Mesodermal cell (in vitro differentiated cells): ENCODE results near the gene CARD9.
A peak's percentile ranks its signal among the peaks of the same experiment; 100 is the strongest.

Experiments used
- H3K27ac ChIP-seq: 2 replicates; pipeline ENCODE4 v1.7.0; 2013; ENCODE audit warnings: mild to moderate bottlenecking, low read depth, low read length, moderate library complexity; ENCODE audit not compliant: severe bottlenecking
- H3K36me3 ChIP-seq: 2 replicates; pipeline ENCODE4 v1.7.1; 2013; ENCODE audit warnings: mild to moderate bottlenecking, low read length, moderate library complexity; ENCODE audit not compliant: control insufficient read depth, insufficient read depth
- H3K4me1 ChIP-seq: one replicate; pipeline ENCODE4 v1.7.1; 2013; ENCODE audit warnings: mild to moderate bottlenecking, low read length; ENCODE audit not compliant: insufficient read depth, control insufficient read depth, poor library complexity, severe bottlenecking
- H3K4me3 ChIP-seq: 2 replicates; pipeline ENCODE4 v1.7.0; 2013; ENCODE audit warnings: low read length, control low read depth, mild to moderate bottlenecking; ENCODE audit not compliant: insufficient read depth, poor library complexity, severe bottlenecking; ENCODE audit errors: extremely low read depth
- H3K9me3 ChIP-seq: 2 replicates; pipeline ENCODE4 v1.7.1; 2013; ENCODE audit warnings: mild to moderate bottlenecking, low read length, moderate library complexity; ENCODE audit not compliant: control insufficient read depth
- WGBS, 2 experiments: methylation state at CpG; one replicate each; pipeline ENCODE4 v1.1.5; 2013; ENCODE audit warnings: missing lambda C conversion rate in 2 of 2; ENCODE audit not compliant: insufficient coverage in 2 of 2; 5-methylcytosine and 5-hydroxymethylcytosine counted together

The CARD9 gene

GRCh38 chr9:136379891-136380290 is 6.4 kb upstream of the CARD9 start:
- H3K4me1 ChIP-seq: no peaks in the 10 kb centered on the region
- H3K4me3 ChIP-seq: no peak overlapping the region
- peaks cover 80% of the 10 kb centered on the region for H3K36me3 ChIP-seq
- H3K9me3 ChIP-seq: no peaks in the 10 kb centered on the region
- 79 to 86% methylated on average over 6 to 8 of the region's 11 CpGs for WGBS, 2 experiments
- H3K27ac ChIP-seq: no peak overlapping the region

GRCh38 chr9:136379401-136379800 is 5.9 kb upstream of the CARD9 start:
- H3K9me3 ChIP-seq: no peaks in the 10 kb centered on the region
- H3K36me3 ChIP-seq: peaks cover 77% of the 10 kb centered on the region
- no peaks in the 10 kb centered on the region for H3K4me1 ChIP-seq
- WGBS, 2 experiments: 97 to 98% methylated on average over 11 of the region's 11 CpGs
- H3K4me3 ChIP-seq: no peak overlapping the region
- H3K27ac ChIP-seq: no peak overlapping the region

- Histone ChIP-seq H3K27ac (no peak overlapping the region), H3K4me3 (no peak overlapping the region), H3K4me1 (no peaks in the 10 kb centered on the region), H3K36me3 (peaks cover 73% of the 10 kb centered on the region), H3K9me3 (no peaks in the 10 kb centered on the region)
- WGBS, 2 experiments: 97 to 99% methylated on average over 16 to 18 of the region's 18 CpGs
Measured at GRCh38 chr9:136379003-136379287, 5.5 kb upstream of the CARD9 start.

- Histone ChIP-seq H3K9me3 (no peaks in the 10 kb centered on the region), H3K36me3 (peaks cover 67% of the 10 kb centered on the region), H3K4me1 (peaks cover under 1% of the 10 kb centered on the region), H3K27ac (no peak overlapping the region), H3K4me3 (no peak overlapping the region)
- WGBS, 2 experiments: 93% methylated on average over 24 of the region's 28 CpGs
Measured at GRCh38 chr9:136378170-136379002, 4.9 kb upstream of the CARD9 start.

DNA sequence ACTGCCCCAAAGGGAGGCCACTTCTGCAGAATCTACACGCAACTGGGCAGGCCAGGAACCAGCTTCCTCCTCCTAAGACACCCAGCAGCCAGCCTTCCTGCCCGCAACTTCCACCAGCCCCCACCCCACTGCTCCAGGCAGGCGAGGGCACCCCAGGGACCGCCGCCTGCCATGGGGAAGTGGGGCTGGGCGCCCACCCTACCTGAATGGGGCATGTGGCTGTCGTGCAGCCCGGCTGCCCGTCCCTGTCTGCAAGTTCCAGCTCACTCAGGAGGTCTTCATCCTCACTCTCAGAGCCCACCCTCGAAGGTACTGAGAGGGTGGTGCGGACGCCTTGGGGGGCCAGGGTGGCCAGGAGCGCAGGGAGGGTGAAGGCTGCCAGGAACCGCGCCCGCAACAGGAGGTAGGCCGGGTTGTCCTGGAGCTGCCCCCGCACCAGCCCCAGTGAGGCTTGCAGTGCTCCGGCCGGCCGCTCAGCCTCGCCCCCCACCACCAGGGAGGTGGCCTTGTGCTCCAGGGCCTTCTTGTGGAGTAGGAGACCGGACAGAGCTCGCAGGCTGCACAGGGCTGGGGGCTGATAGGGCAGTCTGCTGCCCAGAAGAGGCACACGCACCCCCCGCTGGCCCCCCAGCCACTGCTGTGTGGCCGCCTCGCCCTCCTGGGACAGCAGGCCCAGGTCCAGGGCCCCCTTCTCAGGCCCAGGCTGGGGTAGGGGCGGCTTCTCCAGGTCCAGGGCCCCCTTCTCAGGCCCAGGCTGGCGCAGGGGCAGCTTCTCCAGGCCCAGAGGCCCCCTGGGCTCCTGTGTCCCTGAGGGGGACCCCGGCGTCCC is 4.1 kb upstream of the CARD9 start:
- Histone ChIP-seq H3K9me3 (no peaks in the 10 kb centered on the region), H3K4me3 (no peak overlapping the region), H3K4me1 (peaks cover 9% of the 10 kb centered on the region), H3K36me3 (peaks cover 59% of the 10 kb centered on the region), H3K27ac (no peak overlapping the region)
- 93 to 97% methylated on average over 20 to 27 of the region's 32 CpGs for WGBS, 2 experiments

DNA sequence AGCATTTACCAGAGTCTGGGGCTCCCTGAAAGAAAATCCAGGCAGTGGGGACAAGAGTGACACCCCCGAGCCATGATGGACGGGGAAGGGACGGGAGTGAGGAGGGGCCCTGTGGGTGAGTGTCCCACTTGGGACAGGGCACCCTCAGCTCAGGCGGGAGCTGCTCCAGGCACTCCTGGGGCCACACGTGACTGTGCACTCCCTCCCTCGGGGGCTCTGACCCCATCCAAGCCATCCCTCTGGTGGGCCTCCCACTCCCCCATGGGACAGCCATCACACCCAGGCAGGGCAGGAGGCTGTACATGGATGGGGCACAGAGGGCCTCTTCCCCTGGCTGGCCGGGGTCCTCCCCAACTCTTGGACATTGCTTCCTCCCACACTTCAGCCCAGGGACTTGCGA is 3.0 kb upstream of the CARD9 start:
- Histone ChIP-seq H3K36me3 (peaks cover 50% of the 10 kb centered on the region), H3K9me3 (no peaks in the 10 kb centered on the region), H3K4me3 (no peak overlapping the region), H3K27ac (no peak overlapping the region), H3K4me1 (peaks cover 9% of the 10 kb centered on the region)
- WGBS, 2 experiments: 98 to 100% methylated on average over 7 of the region's 8 CpGs

DNA sequence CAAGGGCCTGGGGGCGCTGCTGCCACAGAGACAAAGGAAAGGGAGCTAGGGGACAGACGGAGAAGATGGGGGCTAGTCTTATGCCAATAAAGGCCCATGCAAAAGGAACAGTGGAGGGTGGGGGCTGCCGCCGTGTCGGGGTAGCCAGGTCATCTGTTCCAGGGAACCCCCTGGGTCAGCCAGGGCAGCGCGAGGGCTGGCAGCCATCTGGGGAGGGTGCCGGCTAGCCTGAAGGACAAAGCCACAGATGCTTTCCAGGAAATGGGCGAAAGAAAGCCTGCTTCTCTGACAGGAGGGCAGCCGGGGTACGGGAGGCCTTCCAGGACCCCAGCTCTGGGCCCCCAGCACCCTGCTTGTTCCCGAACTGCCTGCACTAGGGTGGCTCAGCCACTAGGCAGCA is 1.6 kb upstream of the CARD9 start:
- Histone ChIP-seq H3K4me3 (no peak overlapping the region), H3K4me1 (peaks cover 9% of the 10 kb centered on the region), H3K36me3 (peaks cover 41% of the 10 kb centered on the region), H3K27ac (no peak overlapping the region), H3K9me3 (no peaks in the 10 kb centered on the region)
- WGBS, 2 experiments: 94 to 96% methylated on average over 10 to 12 of the region's 12 CpGs

GRCh38 chr9:136374183-136374575 is 710 bp upstream of the CARD9 start:
- no peak overlapping the region for H3K27ac ChIP-seq
- WGBS, 2 experiments: 93 to 99% methylated on average over 12 to 14 of the region's 14 CpGs
- peaks cover 35% of the 10 kb centered on the region for H3K36me3 ChIP-seq
- H3K4me1 ChIP-seq: peaks cover 9% of the 10 kb centered on the region
- no peak overlapping the region for H3K4me3 ChIP-seq
- no peaks in the 10 kb centered on the region for H3K9me3 ChIP-seq

GRCh38 chr9:136372561-136373299 is 739 bp downstream of the CARD9 start:
- Histone ChIP-seq H3K4me1 (peaks cover 9% of the 10 kb centered on the region), H3K36me3 (peaks cover 23% of the 10 kb centered on the region), H3K9me3 (no peaks in the 10 kb centered on the region), H3K4me3 (no peak overlapping the region), H3K27ac (peak overlapping the region; percentile 59)
- WGBS, 2 experiments: 74 to 81% methylated on average over 15 to 21 of the region's 21 CpGs

DNA sequence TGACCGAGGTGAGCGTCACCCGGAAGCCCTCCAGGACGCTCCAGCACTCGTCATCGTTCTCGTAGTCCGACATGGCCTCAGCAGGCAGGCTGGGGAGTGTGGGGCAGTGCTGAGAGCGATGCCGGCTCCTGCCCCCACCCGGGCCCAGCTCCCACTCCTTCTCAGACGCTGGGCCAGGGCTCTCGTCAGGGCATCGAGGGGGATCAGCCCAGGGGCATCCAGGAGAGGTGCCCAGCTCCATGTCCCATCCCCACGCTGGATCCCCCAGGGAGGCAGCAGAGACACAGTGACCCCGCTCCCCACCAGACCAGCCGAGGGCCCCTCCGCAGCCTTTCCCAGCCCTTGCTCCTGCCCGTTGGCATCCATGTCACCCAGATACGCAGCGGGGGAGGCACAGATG is 1.5 kb downstream of the CARD9 start:
- Histone ChIP-seq H3K4me1 (peaks cover 9% of the 10 kb centered on the region), H3K4me3 (no peak overlapping the region), H3K9me3 (no peaks in the 10 kb centered on the region), H3K27ac (no peak overlapping the region), H3K36me3 (peaks cover 18% of the 10 kb centered on the region)
- WGBS, 2 experiments: 93 to 98% methylated on average over 15 to 19 of the region's 21 CpGs
